COLO668 (cell line): ENCODE data around the gene MASP2.
A peak's percentile ranks its signal among the peaks of the same experiment; 100 is the strongest.
"Not testable (repeated sequence)": the region's sequence is repeated elsewhere in the genome, so short reads cannot be mapped to it uniquely, and the experiment has no call there.

ENCODE experiments used
- DNase-seq: peaks from one replicate; lab custom pipeline; 2025; ENCODE audit not compliant: unreplicated experiment; lab: John Stamatoyannopoulos, UW

Gene MASP2

GRCh38 chr1:10992004-10992403 lies 55.0 kb downstream of the MASP2 start:
- DNase-seq: not testable (repeated sequence)

GRCh38 chr1:10990828-10991227 lies 56.2 kb downstream of the MASP2 start:
- no peak for DNase-seq

DNA sequence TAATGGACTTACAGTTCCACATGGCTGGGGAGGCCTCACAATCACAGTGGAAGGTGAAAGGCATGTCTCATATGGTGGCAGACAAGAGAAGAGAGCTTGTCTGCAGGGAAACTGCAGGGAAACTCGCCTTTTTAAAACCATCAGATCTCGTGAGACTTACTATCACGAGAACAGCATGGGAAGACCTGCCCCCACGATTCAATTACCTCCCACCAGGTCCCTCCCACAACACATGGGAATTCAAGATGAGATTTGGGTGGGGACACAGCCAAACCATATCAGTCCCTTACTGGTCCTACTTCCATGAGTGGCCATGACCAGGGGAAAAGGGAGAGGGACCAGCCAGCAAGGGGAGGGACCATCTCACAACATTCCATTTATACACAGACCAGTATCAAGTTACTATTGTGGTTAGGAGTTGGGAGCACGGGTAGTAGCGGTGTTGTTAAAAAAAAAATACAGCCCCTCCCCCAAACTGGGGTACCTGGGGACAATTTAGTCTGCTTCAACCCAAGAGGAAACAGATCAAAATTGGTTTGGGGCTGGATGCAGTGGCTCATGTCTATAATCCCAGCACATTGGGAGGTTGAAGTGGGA lies 57.0 kb downstream of the MASP2 start:
- peak; percentile 36 for DNase-seq

DNA sequence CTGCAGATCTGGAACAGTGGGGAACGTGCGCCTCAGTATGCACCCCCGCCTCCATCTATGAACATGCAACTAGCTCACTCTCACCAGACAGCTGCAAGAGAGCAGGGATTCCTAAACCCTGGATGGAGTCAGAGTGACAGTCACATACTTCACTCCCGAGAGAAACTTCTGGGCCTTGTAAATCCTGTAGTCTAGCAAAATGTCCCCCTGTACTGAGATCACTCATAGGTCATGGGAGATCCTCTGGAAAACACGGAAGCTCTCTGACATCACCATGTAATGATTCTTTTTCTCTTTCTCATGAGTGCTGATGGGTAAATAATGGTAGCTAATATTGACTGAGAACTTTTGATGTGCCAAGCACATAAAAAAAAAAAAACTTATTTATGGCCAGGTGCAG lies 57.9 kb downstream of the MASP2 start:
- DNase-seq: no peak

- no peak for DNase-seq
Observed at GRCh38 chr1:10987840-10988417, 59.1 kb downstream of the MASP2 start.

GRCh38 chr1:10986525-10986890 lies 60.5 kb downstream of the MASP2 start:
- DNase-seq: no peak

GRCh38 chr1:10980841-10981727 lies 66.0 kb downstream of the MASP2 start:
- DNase-seq: no peak

- no peak for DNase-seq
Observed at GRCh38 chr1:10980094-10980577, 66.9 kb downstream of the MASP2 start.

GRCh38 chr1:10979483-10979920 lies 67.5 kb downstream of the MASP2 start:
- DNase-seq: no peak

DNA sequence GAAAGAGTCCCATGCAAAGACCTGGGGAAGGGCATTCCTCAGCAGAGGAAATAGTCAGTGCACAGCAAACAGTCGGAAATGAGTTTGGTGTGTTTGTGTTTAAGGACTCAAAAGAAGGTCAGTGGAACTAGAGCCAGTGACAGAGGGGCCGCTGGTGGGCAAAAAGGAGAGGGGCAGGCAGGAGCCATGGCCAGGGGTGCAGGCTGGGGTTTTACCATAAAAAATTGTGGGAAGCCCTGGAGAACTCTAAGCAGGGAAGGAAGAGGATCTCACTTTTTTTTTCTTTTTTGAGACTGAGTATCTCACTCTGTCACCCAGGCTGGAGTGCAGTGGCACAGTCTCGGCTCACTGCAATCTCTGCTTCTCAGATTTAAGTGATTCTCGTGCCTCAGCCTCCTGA lies 68.3 kb downstream of the MASP2 start:
- DNase-seq: no peak
